Transverse colon (tissue), 4 donors: Measurements from ENCODE around the gene CLUH. TPM values are rescaled to one million over a fixed set of nuclear protein-coding genes. Genes with fewer than 3 reads are reported as not detected.
"Not testable (repeated sequence)": the region's sequence is repeated elsewhere in the genome, so short reads cannot be mapped to it uniquely, and the experiment has no call there.

ENCODE experiments used
- DNase-seq: peaks from one replicate; pipeline ENCODE4 v3.0.0-alpha.2; 2019
- H3K27ac ChIP-seq, 4 donors: fragments of 200-600 bp; sonication (generic); 2 replicates each; pipeline ENCODE4 v1.5.1; 2016 to 2018; ENCODE audit warnings: inconsistent platforms in 4 of 4
- H3K27me3 ChIP-seq: fragments of 200-600 bp; sonication (generic); 2 replicates; pipeline ENCODE4 v1.5.1; 2017; ENCODE audit warnings: inconsistent platforms
- H3K36me3 ChIP-seq, 4 donors: fragments of 200-600 bp; sonication (generic); 2 replicates each; pipeline ENCODE4 v1.5.1; 2017 to 2019; ENCODE audit warnings: inconsistent platforms in 4 of 4
- H3K4me1 ChIP-seq, 4 donors: fragments of 200-600 bp; sonication (generic); 2 replicates each; pipeline ENCODE4 v1.5.1; 2017 to 2020; ENCODE audit warnings: inconsistent platforms in 4 of 4
- H3K4me3 ChIP-seq, 4 donors: fragments of 200-600 bp; sonication (generic); 1 replicate in 1 of 4; 2 replicates in 3 of 4; pipeline versions ENCODE4 v1.5.1 to v1.6.1; 2017 to 2019; ENCODE audit warnings: inconsistent platforms in 4 of 4
- H3K9me3 ChIP-seq, 2 donors: fragments of 200-600 bp; sonication (generic); 2 replicates each; pipeline ENCODE4 v1.5.1; 2017 to 2019; ENCODE audit warnings: inconsistent platforms in 2 of 2
- EP300 ChIP-seq: sonication (generic); formaldehyde crosslinking; IDR thresholded peaks from one replicate; pipeline ENCODE4 v1.6.1; 2017; ENCODE audit warnings: antibody characterized with exemption, low read depth
- POLR2A ChIP-seq: fragments of 450-650 bp; IDR thresholded peaks from one replicate; pipeline ENCODE4 v1.6.1; 2016; ENCODE audit warnings: antibody characterized with exemption, mild to moderate bottlenecking, moderate library complexity
- POLR2AphosphoS5 ChIP-seq, 3 donors: sonication (generic); formaldehyde crosslinking; IDR thresholded peaks; one replicate each; pipeline ENCODE4 v1.6.1; 2016; ENCODE audit warnings: antibody characterized with exemption in 3 of 3
- WGBS, 2 donors: methylation state at CpG; one replicate each; pipeline ENCODE4 v1.1.5; 2018; ENCODE audit warnings: low coverage in 1 of 2; 5-methylcytosine and 5-hydroxymethylcytosine counted together
- in situ Hi-C, 4 donors: fragments of 200-750 bp; cut with MboI; loops; one replicate each; pipeline versions ENCODE4 v1.15.0 to v1.15.1; 2017; ENCODE audit warnings: low sequenced_read_pairs in 3 of 4, low pct_ligation_motif_present in 1 of 4, low pct_unique_long_range_greater_than_20kb in 1 of 4
- intact Hi-C: fragments of 100-400 bp; cut with DNase I; formaldehyde crosslinking; loops from one replicate; pipeline ENCODE4 v1.15.1; 2023; ENCODE audit warnings: low total_unique reads
- total RNA-seq, 4 donors: library from RNA; depleted of rRNA; stranded (reverse); fragments of >200 nt; gene quantifications; one replicate each; pipeline ENCODE4 v1.1.0, GENCODE V29; 2016
- TF ChIP-seq, protein P1 (sequence below), 5 experiments: fragments of 200-600 bp in 3 of 5; fragments of 450-650 bp in 2 of 5; sonication (generic) in 3 of 5; IDR thresholded peaks; 1 replicate in 2 of 5; 2 replicates in 3 of 5; pipeline ENCODE4 v1.5.1; 2016 to 2017; ENCODE audit warnings: antibody characterized with exemption in 5 of 5, inconsistent platforms in 3 of 5, mild to moderate bottlenecking in 2 of 5, moderate library complexity in 1 of 5

CLUH gene
- total RNA-seq, 4 donors from 2014 or later, result 127 to 1,072 (median 208) TPM

DNA sequence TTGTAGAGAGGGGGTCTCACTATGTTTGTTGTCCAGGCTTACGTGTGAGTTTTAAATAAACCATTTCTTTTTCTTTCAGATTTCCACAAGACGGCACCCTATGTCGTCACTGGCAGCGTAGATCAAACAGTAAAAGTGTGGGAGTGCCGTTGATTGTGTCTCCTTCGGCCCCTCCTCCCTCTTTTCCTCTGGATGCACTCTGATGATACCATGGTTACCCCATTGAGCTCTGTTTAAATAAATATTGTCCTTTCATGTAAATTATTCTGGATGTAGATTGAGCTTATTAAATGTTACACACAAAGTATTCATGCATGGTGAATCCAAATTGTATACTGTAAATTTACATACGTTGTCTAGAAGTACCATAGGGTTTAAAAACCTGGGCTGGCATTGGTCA, 29.9 kb downstream of the CLUH start:
- H3K9me3 ChIP-seq, result no peaks in the 10 kb centered on the region
- no peaks in the 10 kb centered on the region for H3K27me3 ChIP-seq
- in situ Hi-C loops, result no loop called here
- TF ChIP-seq EP300 (no peak), POLR2A (no peak), POLR2AphosphoS5 (IDR thresholded peaks at IDR 0.05) (no peak)
- no peak overlapping the region for H3K4me3 ChIP-seq
- DNase-seq, result no peak
- intact Hi-C loops, result no loop called here
- peaks cover 0 to 44% (median 21%) of the 10 kb centered on the region in 4 donors for H3K36me3 ChIP-seq
- peaks cover 0 to 6% (median 1%) of the 10 kb centered on the region in 4 donors for H3K4me1 ChIP-seq
- no peak overlapping the region for H3K27ac ChIP-seq
- 78 to 94% methylated on average over 3 to 7 of the region's 7 CpGs for WGBS, 2 donors

DNA sequence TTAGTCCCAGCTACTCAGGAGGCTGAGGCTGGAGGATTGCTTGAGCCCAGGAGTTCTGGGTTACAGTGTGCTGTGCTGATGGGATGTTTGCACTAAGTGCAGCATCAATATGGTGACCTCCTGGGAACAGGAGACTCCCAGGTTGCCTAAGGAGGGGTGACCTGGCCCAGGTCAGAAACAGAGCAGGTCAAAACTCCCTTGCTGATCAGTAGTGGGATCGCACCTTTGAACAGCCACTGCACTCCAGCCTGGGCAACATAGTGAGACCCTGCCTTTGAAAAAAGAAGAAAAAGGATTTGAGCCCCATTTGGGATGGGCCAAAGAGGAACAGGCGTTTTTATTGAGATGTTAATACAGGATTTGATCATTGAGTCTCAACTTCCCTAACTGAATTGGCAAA, 30.6 kb downstream of the CLUH start:
- no peak for DNase-seq
- 96 to 100% methylated on average over 2 of the region's 2 CpGs for WGBS, 2 donors
- TF ChIP-seq POLR2A, result no peak
- TF ChIP-seq, protein P1, sequence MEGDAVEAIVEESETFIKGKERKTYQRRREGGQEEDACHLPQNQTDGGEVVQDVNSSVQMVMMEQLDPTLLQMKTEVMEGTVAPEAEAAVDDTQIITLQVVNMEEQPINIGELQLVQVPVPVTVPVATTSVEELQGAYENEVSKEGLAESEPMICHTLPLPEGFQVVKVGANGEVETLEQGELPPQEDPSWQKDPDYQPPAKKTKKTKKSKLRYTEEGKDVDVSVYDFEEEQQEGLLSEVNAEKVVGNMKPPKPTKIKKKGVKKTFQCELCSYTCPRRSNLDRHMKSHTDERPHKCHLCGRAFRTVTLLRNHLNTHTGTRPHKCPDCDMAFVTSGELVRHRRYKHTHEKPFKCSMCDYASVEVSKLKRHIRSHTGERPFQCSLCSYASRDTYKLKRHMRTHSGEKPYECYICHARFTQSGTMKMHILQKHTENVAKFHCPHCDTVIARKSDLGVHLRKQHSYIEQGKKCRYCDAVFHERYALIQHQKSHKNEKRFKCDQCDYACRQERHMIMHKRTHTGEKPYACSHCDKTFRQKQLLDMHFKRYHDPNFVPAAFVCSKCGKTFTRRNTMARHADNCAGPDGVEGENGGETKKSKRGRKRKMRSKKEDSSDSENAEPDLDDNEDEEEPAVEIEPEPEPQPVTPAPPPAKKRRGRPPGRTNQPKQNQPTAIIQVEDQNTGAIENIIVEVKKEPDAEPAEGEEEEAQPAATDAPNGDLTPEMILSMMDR (IDR thresholded peaks at IDR 0.05), result no peak
- no peak for TF ChIP-seq EP300
- TF ChIP-seq POLR2AphosphoS5 (IDR thresholded peaks at IDR 0.05), result no peak
- Histone ChIP-seq H3K4me1 (peaks cover 0 to 6% (median 0%) of the 10 kb centered on the region in 4 donors), H3K36me3 (peaks cover 0 to 51% (median 21%) of the 10 kb centered on the region in 4 donors), H3K4me3 (no peak overlapping the region), H3K27ac (no peak overlapping the region), H3K9me3 (no peaks in the 10 kb centered on the region), H3K27me3 (no peaks in the 10 kb centered on the region)
- in situ Hi-C loops (no loop called here), intact Hi-C loops (no loop called here)

DNA sequence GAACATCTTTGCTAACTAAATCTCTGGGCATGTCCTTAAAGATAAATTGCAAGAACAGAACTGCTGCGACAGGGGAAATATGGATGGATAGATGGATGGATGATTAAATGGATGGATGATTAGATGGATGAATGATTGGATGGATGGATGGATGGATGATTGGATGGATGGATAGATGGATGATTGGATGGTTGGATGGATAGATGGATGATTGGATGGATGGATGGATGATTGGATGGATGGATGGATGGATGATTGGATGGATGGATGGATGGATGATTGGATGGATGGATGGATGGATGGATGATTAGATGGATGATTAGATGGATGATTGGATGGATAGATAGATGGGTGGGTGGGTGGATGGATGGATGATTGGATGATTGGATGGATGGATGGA, 32.3 kb downstream of the CLUH start:
- intact Hi-C loops, H3K4me1 ChIP-seq, H3K9me3 ChIP-seq, DNase-seq, H3K4me3 ChIP-seq, in situ Hi-C loops, H3K27ac ChIP-seq, H3K27me3 ChIP-seq: not testable (repeated sequence)
- WGBS, 2 donors, result 97 to 100% methylated on average over 1 of the region's 1 CpG
- H3K36me3 ChIP-seq, result peaks cover 0 to 62% (median 23%) of the 10 kb centered on the region in 4 donors

DNA sequence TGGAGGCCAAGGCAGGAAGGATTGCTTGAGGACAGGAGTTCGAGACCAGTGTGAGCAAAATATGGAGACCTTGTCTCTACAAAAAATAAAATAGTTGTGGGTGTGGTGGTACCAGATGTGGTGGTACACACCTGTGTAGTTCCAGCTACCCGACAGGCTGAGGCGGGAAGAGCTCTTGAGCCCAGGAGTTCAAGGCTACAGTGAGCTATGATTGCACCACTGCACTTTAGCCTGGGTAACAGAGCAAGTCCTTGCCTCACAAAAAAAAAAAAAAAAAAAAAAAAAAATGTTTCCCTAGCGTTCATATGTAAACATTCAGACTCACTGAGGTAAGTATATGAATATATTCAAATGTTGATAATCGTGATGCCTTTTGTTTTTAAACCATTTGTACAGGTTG, 39.5 kb downstream of the CLUH start:
- no peaks in the 10 kb centered on the region for H3K9me3 ChIP-seq
- intact Hi-C loops (no loop called here), in situ Hi-C loops (no loop called here)
- 90 to 91% methylated on average over 5 of the region's 5 CpGs for WGBS, 2 donors
- peaks cover 0 to 77% (median 30%) of the 10 kb centered on the region in 4 donors for H3K36me3 ChIP-seq
- no peaks in the 10 kb centered on the region for H3K4me1 ChIP-seq
- TF ChIP-seq POLR2A (no peak), EP300 (no peak), POLR2AphosphoS5 (IDR thresholded peaks at IDR 0.05) (no peak)
- TF ChIP-seq, protein P1 (IDR thresholded peaks at IDR 0.05), result no peak
- no peak overlapping the region for H3K27ac ChIP-seq
- H3K4me3 ChIP-seq, result no peak overlapping the region
- DNase-seq, result no peak
- H3K27me3 ChIP-seq, result no peaks in the 10 kb centered on the region

DNA sequence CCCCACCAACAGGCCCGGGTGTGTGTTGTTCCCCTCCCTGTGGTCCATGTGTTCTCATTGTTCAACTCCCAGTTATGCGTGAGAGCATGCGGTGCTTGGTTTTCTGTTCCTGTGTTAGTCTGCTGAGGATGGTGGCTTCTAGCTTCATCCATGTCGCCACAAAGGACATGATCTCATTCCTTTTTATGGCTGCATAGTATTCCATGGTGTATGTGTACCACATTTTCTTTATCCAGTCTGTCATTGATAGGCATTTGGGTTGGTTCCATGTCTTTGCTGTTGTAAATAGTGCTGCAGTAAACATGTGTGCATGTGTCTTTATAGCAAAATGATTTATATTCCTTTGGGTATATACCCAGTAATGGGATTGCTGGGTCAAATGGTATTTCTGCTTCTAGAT, 51.2 kb downstream of the CLUH start:
- H3K4me3 ChIP-seq, intact Hi-C loops, H3K9me3 ChIP-seq, H3K4me1 ChIP-seq, DNase-seq, H3K27ac ChIP-seq, H3K36me3 ChIP-seq, in situ Hi-C loops, H3K27me3 ChIP-seq: not testable (repeated sequence)
- 97% methylated on average over 4 of the region's 4 CpGs; no CpG with 5 or more reads in 1 of the 2 donors for WGBS, 2 donors

DNA sequence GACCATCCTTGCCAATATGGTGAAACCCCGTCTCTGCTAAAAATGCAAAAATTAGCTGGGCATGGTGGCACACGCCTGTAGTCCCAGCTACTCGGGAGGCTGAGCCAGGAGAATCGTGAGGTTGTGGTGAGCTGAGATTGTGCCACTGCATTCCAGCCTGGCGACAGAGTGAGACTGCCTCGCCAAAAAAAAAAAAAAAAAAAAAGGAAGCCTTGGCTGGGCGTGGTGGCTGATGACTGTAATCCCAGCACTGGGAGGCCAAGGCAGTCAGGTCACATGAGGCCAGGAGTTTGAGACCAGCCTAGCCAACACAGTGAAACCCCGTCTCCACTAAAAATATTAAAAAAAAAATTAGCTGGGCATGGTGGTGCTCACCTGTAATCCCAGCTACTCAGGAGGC, 52.2 kb downstream of the CLUH start:
- 48 to 63% methylated on average over 8 of the region's 8 CpGs for WGBS, 2 donors
- in situ Hi-C loops, H3K27me3 ChIP-seq, H3K27ac ChIP-seq, H3K4me3 ChIP-seq, H3K4me1 ChIP-seq, H3K36me3 ChIP-seq, DNase-seq, intact Hi-C loops, H3K9me3 ChIP-seq: not testable (repeated sequence)
